PC-9 (cell line): ENCODE measurements around the gene SYT15. TPM values are rescaled to one million over a fixed set of nuclear protein-coding genes. Genes with fewer than 3 reads are reported as not detected.

Experiments
- BruUV-seq: library from RNA; stranded (reverse); fragments of 400-500 nt; replicated peaks from 2 replicates; lab custom pipeline; 2021; lab: Mats Ljungman, UMichigan
- CTCF ChIA-PET: fragments of 300-600 bp; sonication (Branson Sonifier 250); formaldehyde crosslinking; loops from one replicate; lab custom pipeline; 2022; ENCODE audit warnings: antibody characterized with exemption; lab: Charles Lee
- POLR2A ChIA-PET: fragments of 300-600 bp; sonication (Branson Sonifier 250); formaldehyde crosslinking; loops from one replicate; lab custom pipeline; 2022; ENCODE audit warnings: antibody characterized with exemption; ENCODE audit not compliant: unreplicated experiment; lab: Charles Lee
- DNase-seq, 2 experiments: peaks; one replicate each; pipeline versions ENCODE4 v3.0.0 to v3.0.0-alpha.2; 2015 to 2022; ENCODE audit warnings: mixed read lengths in 1 of 2
- H2AFZ ChIP-seq: fragments of 200-600 bp; sonication (generic); 2 replicates; pipeline ENCODE4 v1.8.1; 2017; ENCODE audit warnings: antibody characterized with exemption
- H3F3A ChIP-seq: fragments of 200-600 bp; sonication (generic); 2 replicates; pipeline ENCODE4 v1.8.1; 2017; ENCODE audit warnings: antibody characterized with exemption, mild to moderate bottlenecking, low read depth; ENCODE audit not compliant: insufficient read depth
- H3K27ac ChIP-seq: fragments of 200-600 bp; sonication (generic); 2 replicates; pipeline ENCODE4 v1.6.1; 2016; ENCODE audit warnings: mixed run types
- H3K27me3 ChIP-seq: fragments of 200-600 bp; sonication (generic); 2 replicates; pipeline ENCODE4 v1.6.1; 2016; ENCODE audit warnings: low read depth, mixed run types; ENCODE audit not compliant: insufficient read depth
- H3K36me3 ChIP-seq: fragments of 200-600 bp; sonication (generic); 2 replicates; pipeline ENCODE4 v1.6.1; 2016; ENCODE audit warnings: low read depth, mixed run types
- H3K4me1 ChIP-seq: fragments of 200-600 bp; sonication (generic); replicated peaks from 2 replicates; pipeline ENCODE4 v1.6.1; 2016; ENCODE audit warnings: mixed run types; ENCODE audit not compliant: insufficient read depth
- H3K4me2 ChIP-seq: fragments of 200-600 bp; sonication (generic); 2 replicates; pipeline ENCODE4 v1.6.1; 2017; ENCODE audit warnings: mixed run types
- H3K4me3 ChIP-seq: fragments of 200-600 bp; sonication (generic); 2 replicates; pipeline ENCODE4 v1.6.1; 2016; ENCODE audit warnings: mixed run types
- H3K79me2 ChIP-seq: fragments of 200-600 bp; sonication (generic); 2 replicates; pipeline ENCODE4 v1.6.1; 2017; ENCODE audit warnings: low read depth, mixed run types
- H3K9me2 ChIP-seq: fragments of 200-600 bp; sonication (generic); 2 replicates; pipeline ENCODE4 v1.8.1; 2017; ENCODE audit warnings: mild to moderate bottlenecking; ENCODE audit not compliant: insufficient read depth
- H3K9me3 ChIP-seq: fragments of 200-600 bp; sonication (generic); 2 replicates; pipeline ENCODE4 v1.8.1; 2016; ENCODE audit warnings: low read depth; ENCODE audit not compliant: insufficient read depth
- H4K20me1 ChIP-seq: fragments of 200-600 bp; sonication (generic); 2 replicates; pipeline ENCODE4 v1.8.1; 2017; ENCODE audit not compliant: insufficient read depth
- EZH2 ChIP-seq: fragments of 200-600 bp; sonication (generic); IDR thresholded peaks from 2 replicates; pipeline ENCODE4 v1.8.0; 2017; ENCODE audit warnings: antibody characterized with exemption, low read depth
- intact Hi-C: fragments of 100-400 bp; cut with micrococcal nuclease; formaldehyde crosslinking; loops from one replicate; pipeline ENCODE4 v1.10.0; 2022; ENCODE audit not compliant: unreplicated experiment
- total RNA-seq: library from RNA; stranded (reverse); gene quantifications from 2 replicates; pipeline ENCODE4 v1.2.3, GENCODE V29; 2021
- TF ChIP-seq, protein P1 (sequence below): fragments of 200-600 bp; sonication (generic); conservative IDR thresholded peaks from 2 replicates; pipeline ENCODE4 v1.6.1; 2017; ENCODE audit warnings: mixed run types, antibody characterized with exemption, mild to moderate bottlenecking, moderate library complexity

Gene SYT15
- total RNA-seq, 1 experiment from 2014 or later = 1.9 TPM

DNA sequence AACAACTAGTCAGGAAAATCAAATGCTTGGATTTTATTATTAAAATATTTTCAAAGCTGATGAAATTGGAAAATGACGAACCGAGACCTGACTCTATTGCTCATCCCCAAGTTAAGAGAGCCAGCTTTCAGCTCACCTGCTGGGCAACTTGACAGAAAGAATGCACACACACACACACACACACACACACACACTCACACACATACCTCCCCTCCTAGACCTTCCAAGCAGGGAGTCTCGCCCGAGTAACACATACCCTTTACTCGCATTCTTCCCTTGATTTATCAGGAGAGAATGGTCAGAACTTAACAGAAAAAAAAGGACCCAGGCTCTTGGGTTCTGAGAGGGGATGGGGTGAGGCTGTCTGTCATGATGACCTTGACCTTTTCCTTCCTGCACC, 41.6 kb upstream of the SYT15 start:
- CTCF ChIA-PET = no interaction called here

DNA sequence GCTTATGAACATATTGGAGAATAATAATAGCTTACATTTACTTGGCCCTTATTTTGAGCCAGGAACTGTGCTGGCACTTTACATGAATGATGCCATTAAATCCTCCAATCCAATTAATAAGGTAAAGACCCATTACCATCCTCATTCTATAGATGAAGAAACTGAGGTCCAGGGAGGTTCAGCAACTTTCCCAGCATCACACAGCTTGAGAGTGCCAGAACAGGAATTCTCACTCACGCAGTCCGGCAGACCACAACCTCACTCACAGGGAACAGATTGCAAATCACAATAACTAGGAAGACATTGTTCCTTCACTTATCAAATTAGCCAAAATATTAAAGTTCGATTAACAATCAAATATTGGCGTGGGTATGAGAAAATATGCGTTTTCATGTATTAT, 40.8 kb upstream of the SYT15 start:
- intact Hi-C loops = no loop called here
- POLR2A ChIA-PET = interaction anchor here (0.5 kb wide), 1 partner anchor 1665 kb away, joined by 8 read pairs; no protein-coding TSS in a partner anchor
- TF ChIP-seq, protein P1, sequence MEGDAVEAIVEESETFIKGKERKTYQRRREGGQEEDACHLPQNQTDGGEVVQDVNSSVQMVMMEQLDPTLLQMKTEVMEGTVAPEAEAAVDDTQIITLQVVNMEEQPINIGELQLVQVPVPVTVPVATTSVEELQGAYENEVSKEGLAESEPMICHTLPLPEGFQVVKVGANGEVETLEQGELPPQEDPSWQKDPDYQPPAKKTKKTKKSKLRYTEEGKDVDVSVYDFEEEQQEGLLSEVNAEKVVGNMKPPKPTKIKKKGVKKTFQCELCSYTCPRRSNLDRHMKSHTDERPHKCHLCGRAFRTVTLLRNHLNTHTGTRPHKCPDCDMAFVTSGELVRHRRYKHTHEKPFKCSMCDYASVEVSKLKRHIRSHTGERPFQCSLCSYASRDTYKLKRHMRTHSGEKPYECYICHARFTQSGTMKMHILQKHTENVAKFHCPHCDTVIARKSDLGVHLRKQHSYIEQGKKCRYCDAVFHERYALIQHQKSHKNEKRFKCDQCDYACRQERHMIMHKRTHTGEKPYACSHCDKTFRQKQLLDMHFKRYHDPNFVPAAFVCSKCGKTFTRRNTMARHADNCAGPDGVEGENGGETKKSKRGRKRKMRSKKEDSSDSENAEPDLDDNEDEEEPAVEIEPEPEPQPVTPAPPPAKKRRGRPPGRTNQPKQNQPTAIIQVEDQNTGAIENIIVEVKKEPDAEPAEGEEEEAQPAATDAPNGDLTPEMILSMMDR = no peak

More for the DNA sequence above, 41.6 kb upstream of the SYT15 start:
- H3F3A ChIP-seq = 0 out of 2 replicates have a peak, but pooled peaks cover 7% of the 10 kb centered on the region
- no peak overlapping the region for H3K4me2 ChIP-seq
- no peaks in the 10 kb centered on the region for H4K20me1 ChIP-seq
- POLR2A ChIA-PET = no interaction called here
- H3K4me1 ChIP-seq = peaks cover 4% of the 10 kb centered on the region; the same call in 1 of the 2 replicates
- no peaks in the 10 kb centered on the region for H3K36me3 ChIP-seq
- no TSS peak for BruUV-seq
- H3K27me3 ChIP-seq = no peaks in the 10 kb centered on the region
- TF ChIP-seq, protein P1 = no peak
- TF ChIP-seq EZH2 = no peak
- no peaks in the 10 kb centered on the region for H3K79me2 ChIP-seq
- DNase-seq = no peak
- H3K27ac ChIP-seq = no peak overlapping the region
- no peaks in the 10 kb centered on the region for H3K9me2 ChIP-seq
- intact Hi-C loops = no loop called here
- H3K4me3 ChIP-seq = no peak overlapping the region
- H3K9me3 ChIP-seq = no peaks in the 10 kb centered on the region
- H2AFZ ChIP-seq = no peak overlapping the region

DNA sequence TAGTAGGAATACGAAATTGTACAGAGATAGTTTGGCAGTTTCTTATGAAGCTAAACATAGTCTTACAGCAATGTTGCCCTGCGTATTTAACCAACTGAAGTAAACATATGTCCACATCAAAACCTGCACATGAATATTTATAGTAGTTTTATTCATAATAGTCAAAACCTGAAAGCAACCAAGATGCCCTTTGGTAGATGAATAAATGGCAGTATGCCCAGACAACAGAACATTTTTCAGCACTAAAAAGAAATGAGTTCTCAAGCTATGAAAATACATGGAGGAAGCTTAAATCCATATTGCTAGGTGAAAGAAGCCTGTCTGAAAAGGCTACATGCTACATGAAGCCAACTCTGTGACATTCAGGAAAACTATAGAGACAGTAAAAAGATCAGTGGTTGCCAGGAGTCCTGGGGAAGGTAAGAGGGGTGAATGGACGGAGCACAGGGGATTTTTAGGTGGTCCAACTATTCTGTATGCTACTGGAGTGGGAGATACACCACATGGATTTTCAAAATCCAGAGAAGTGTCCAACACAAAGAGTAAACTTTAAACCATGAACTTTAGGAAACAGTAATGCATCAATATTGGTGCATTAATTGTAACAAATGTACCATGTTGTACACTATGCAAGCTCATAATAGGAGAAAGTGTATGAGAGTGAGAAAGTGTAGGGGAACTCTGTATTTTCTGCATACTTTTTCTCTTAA, 40.1 kb upstream of the SYT15 start:
- H4K20me1 ChIP-seq = no peaks in the 10 kb centered on the region
- no peak overlapping the region for H2AFZ ChIP-seq
- H3K4me3 ChIP-seq = no peak overlapping the region
- no peak for TF ChIP-seq EZH2
- TF ChIP-seq, protein P1 = no peak
- ChIA-PET CTCF (no interaction called here), POLR2A (interaction anchor here (0.5 to 0.7 kb wide), 4 partner anchors 7 to 1664 kb away, joined by 3 to 9 read pairs (median 6); no protein-coding TSS in a partner anchor)
- H3K27ac ChIP-seq = no peak overlapping the region
- H3K36me3 ChIP-seq = no peaks in the 10 kb centered on the region
- H3K27me3 ChIP-seq = no peaks in the 10 kb centered on the region
- H3K4me2 ChIP-seq = no peak overlapping the region
- H3K9me3 ChIP-seq = no peaks in the 10 kb centered on the region
- DNase-seq = no peak
- BruUV-seq = no TSS peak
- no peaks in the 10 kb centered on the region for H3K9me2 ChIP-seq
- no peaks in the 10 kb centered on the region for H3K79me2 ChIP-seq
- peaks cover 10% of the 10 kb centered on the region; the same call in 1 of the 2 replicates for H3F3A ChIP-seq
- intact Hi-C loops = no loop called here
- H3K4me1 ChIP-seq = peaks cover 8% of the 10 kb centered on the region

More for the DNA sequence above, 40.8 kb upstream of the SYT15 start:
- Histone ChIP-seq H3K4me1 (peaks cover 4% of the 10 kb centered on the region; the same call in 1 of the 2 replicates), H3K9me3 (no peaks in the 10 kb centered on the region), H4K20me1 (no peaks in the 10 kb centered on the region), H3K27me3 (no peaks in the 10 kb centered on the region), H3K36me3 (no peaks in the 10 kb centered on the region), H3F3A (0 out of 2 replicates have a peak, but pooled peaks cover 7% of the 10 kb centered on the region), H3K4me2 (no peak overlapping the region), H3K9me2 (no peaks in the 10 kb centered on the region), H2AFZ (no peak overlapping the region), H3K79me2 (no peaks in the 10 kb centered on the region), H3K4me3 (no peak overlapping the region), H3K27ac (no peak overlapping the region)
- DNase-seq = no peak
- BruUV-seq = no TSS peak
- CTCF ChIA-PET = no interaction called here
